HCT116 (cell line): Measurements from ENCODE around the gene ITLN1. TPM values are rescaled to one million over a fixed set of nuclear protein-coding genes. Genes with fewer than 3 reads are reported as not detected.

Source experiments
- ATAC-seq: fragments of 200-7000 bp; cut with Tn5 transposase; 2 replicates; pipeline ENCODE4 v1.9.1; 2020; ENCODE audit warnings: mild to moderate bottlenecking, moderate library complexity
- BruUV-seq: library from RNA; stranded (reverse); fragments of 400-500 nt; replicated peaks from 2 replicates; lab custom pipeline; 2021; lab: Mats Ljungman, UMichigan
- CTCF ChIA-PET: fragments of 300-600 bp; sonication (Branson Sonifier 250); formaldehyde crosslinking; loops from one replicate; lab custom pipeline; 2021; ENCODE audit warnings: antibody characterized with exemption; lab: Charles Lee
- POLR2A ChIA-PET: fragments of 300-600, 350-600 bp; sonication (Branson Sonifier 250); formaldehyde crosslinking; loops from one replicate; lab custom pipeline; 2021; ENCODE audit warnings: antibody characterized with exemption; lab: Charles Lee
- RAD21 ChIA-PET, 2 experiments: fragments of 300-600 bp; sonication (Branson Sonifier 250); formaldehyde crosslinking; loops; one replicate each; lab custom pipeline; 2023; ENCODE audit warnings: low total read pairs in 2 of 2; ENCODE audit not compliant: uncharacterized antibody in 2 of 2, unreplicated experiment in 2 of 2, low non-redundant PET in 1 of 2; lab: Charles Lee
- DNase-seq: peaks from one replicate; pipeline ENCODE4 v3.0.0-alpha.2; 2010; ENCODE audit warnings: low read depth, low spot score
- H2AFZ ChIP-seq: fragments of 200-600 bp; shearing (Covaris generic), sonication (generic); 2 replicates; pipeline ENCODE4 v1.6.1; 2017; ENCODE audit warnings: low read depth, mixed run types, mixed read lengths, antibody characterized with exemption, low read length; ENCODE audit not compliant: poor library complexity, severe bottlenecking
- H3K27ac ChIP-seq: 2 replicates; pipeline ENCODE4 v1.5.1; 2012; ENCODE audit warnings: low read depth, low read length
- H3K27me3 ChIP-seq: fragments of 200-600 bp; sonication (generic); 2 replicates; pipeline ENCODE4 v1.6.1; 2016; ENCODE audit warnings: mixed run types, low read length, mixed read lengths; ENCODE audit not compliant: insufficient read depth
- H3K36me3 ChIP-seq, 2 experiments: fragments of 200-500 bp in 1 of 2; fragments of 200-600 bp in 1 of 2; sonication (Bioruptor generic) in 1 of 2; sonication (generic) in 1 of 2; 2 replicates each; pipeline versions ENCODE4 v1.5.1 to v1.6.1; 2014 to 2016; ENCODE audit warnings: low read length in 2 of 2, inconsistent platforms in 1 of 2, mixed read lengths in 1 of 2, mixed run types in 1 of 2; ENCODE audit not compliant: insufficient read depth in 2 of 2, control insufficient read depth in 1 of 2
- H3K4me1 ChIP-seq, 2 experiments: fragments of 200-600 bp in 1 of 2; sonication (generic) in 1 of 2; 2 replicates each; pipeline versions ENCODE4 v1.5.1 to v1.6.1; 2012 to 2017; ENCODE audit warnings: low read length in 2 of 2, inconsistent platforms in 1 of 2, mild to moderate bottlenecking in 1 of 2, mixed read lengths in 1 of 2, mixed run types in 1 of 2, moderate library complexity in 1 of 2; ENCODE audit not compliant: insufficient read depth in 2 of 2, control insufficient read depth in 1 of 2
- H3K4me2 ChIP-seq: fragments of 200-600 bp; sonication (generic); 2 replicates; pipeline ENCODE4 v1.6.1; 2017; ENCODE audit warnings: mixed run types, low read length, mixed read lengths
- H3K4me3 ChIP-seq, 2 experiments: fragments of 200-600 bp in 1 of 2; sonication (generic) in 1 of 2; replicated peaks in 1 of 2; 2 replicates each; pipeline ENCODE4 v1.5.1; 2011 to 2016; ENCODE audit warnings: low read length in 2 of 2, control low read depth in 1 of 2, low read depth in 1 of 2, mild to moderate bottlenecking in 1 of 2, mixed read lengths in 1 of 2, mixed run types in 1 of 2
- H3K79me2 ChIP-seq: fragments of 200-600 bp; sonication (generic); 2 replicates; pipeline ENCODE4 v1.6.1; 2017; ENCODE audit warnings: mild to moderate bottlenecking, mixed run types, low read length, moderate library complexity, mixed read lengths; ENCODE audit not compliant: insufficient read depth
- H3K9ac ChIP-seq: fragments of 200-600 bp; sonication (generic); 2 replicates; pipeline ENCODE4 v1.6.1; 2016; ENCODE audit warnings: low read length, mixed read lengths
- H3K9me2 ChIP-seq: fragments of 200-600 bp; sonication (generic), shearing (Covaris generic); 2 replicates; pipeline ENCODE4 v1.6.1; 2017; ENCODE audit warnings: mixed run types, mild to moderate bottlenecking, moderate library complexity; ENCODE audit not compliant: insufficient read depth
- H3K9me3 ChIP-seq, 2 experiments: fragments of 200-500 bp in 1 of 2; fragments of 200-600 bp in 1 of 2; sonication (Bioruptor generic) in 1 of 2; sonication (generic) in 1 of 2; 2 replicates each; pipeline ENCODE4 v1.6.1; 2014 to 2017; ENCODE audit warnings: low read length in 2 of 2, mixed read lengths in 2 of 2, inconsistent platforms in 1 of 2, low read depth in 1 of 2, mild to moderate bottlenecking in 1 of 2, mixed run types in 1 of 2, moderate library complexity in 1 of 2; ENCODE audit not compliant: control insufficient read depth in 1 of 2, insufficient read depth in 1 of 2
- H4K20me1 ChIP-seq: fragments of 200-600 bp; sonication (generic), shearing (Covaris generic); 2 replicates; pipeline ENCODE4 v1.6.1; 2017; ENCODE audit warnings: mixed run types, mild to moderate bottlenecking, moderate library complexity; ENCODE audit not compliant: insufficient read depth
- CEBPB ChIP-seq: IDR thresholded peaks from 2 replicates; pipeline ENCODE4 v1.6.1; 2012; ENCODE audit warnings: low read depth
- ELF1 ChIP-seq: IDR thresholded peaks from 2 replicates; pipeline ENCODE4 v1.6.1; 2012; ENCODE audit warnings: low read depth, borderline replicate concordance
- EZH2 ChIP-seq: fragments of 200-600 bp; sonication (generic); IDR thresholded peaks from 2 replicates; pipeline ENCODE4 v1.6.1; 2017; ENCODE audit warnings: antibody characterized with exemption, mixed run types
- EZH2phosphoT487 ChIP-seq: fragments of 200-600 bp; IDR thresholded peaks from 2 replicates; pipeline ENCODE4 v1.6.1; 2018; ENCODE audit warnings: antibody characterized with exemption, borderline replicate concordance
- POLR2A ChIP-seq: IDR thresholded peaks from 2 replicates; pipeline ENCODE4 v1.7.0; 2011; ENCODE audit warnings: borderline replicate concordance; ENCODE audit not compliant: insufficient read depth, insufficient read length; ENCODE audit errors: extremely low read depth
- POLR2AphosphoS5 ChIP-seq: IDR thresholded peaks from 2 replicates; pipeline ENCODE4 v1.6.1; 2011; ENCODE audit warnings: mild to moderate bottlenecking, low read depth, low read length, moderate library complexity
- SIN3A ChIP-seq: IDR thresholded peaks from 2 replicates; pipeline ENCODE4 v1.6.1; 2012; ENCODE audit warnings: low read depth
- YY1 ChIP-seq: IDR thresholded peaks from 2 replicates; pipeline ENCODE4 v1.6.1; 2011; ENCODE audit warnings: low read length, low read depth, moderate library complexity, mild to moderate bottlenecking; ENCODE audit not compliant: insufficient replicate concordance; ENCODE audit errors: extremely low read depth
- intact Hi-C: fragments of 100-400 bp; cut with micrococcal nuclease; formaldehyde crosslinking; loops from 2 replicates; pipeline ENCODE4 v1.10.0; 2022
- total RNA-seq: library from RNA; stranded (reverse); gene quantifications from one replicate; pipeline ENCODE4 v1.2.1, GENCODE V29; 2021; ENCODE audit not compliant: unreplicated experiment
- TF ChIP-seq, protein P1 (sequence below): IDR thresholded peaks from 2 replicates; pipeline ENCODE4 v1.6.1; 2012
- TF ChIP-seq, protein P2 (sequence below): IDR thresholded peaks from 2 replicates; pipeline ENCODE4 v1.6.1; 2011; ENCODE audit warnings: mild to moderate bottlenecking, low read length, moderate library complexity; ENCODE audit not compliant: insufficient replicate concordance; ENCODE audit errors: extremely low read depth
- TF ChIP-seq, protein P3 (sequence below): IDR thresholded peaks from 2 replicates; pipeline ENCODE4 v1.6.1; 2012; ENCODE audit warnings: low read depth

ITLN1 gene
- total RNA-seq, 1 experiment from 2014 or later: not detected

DNA sequence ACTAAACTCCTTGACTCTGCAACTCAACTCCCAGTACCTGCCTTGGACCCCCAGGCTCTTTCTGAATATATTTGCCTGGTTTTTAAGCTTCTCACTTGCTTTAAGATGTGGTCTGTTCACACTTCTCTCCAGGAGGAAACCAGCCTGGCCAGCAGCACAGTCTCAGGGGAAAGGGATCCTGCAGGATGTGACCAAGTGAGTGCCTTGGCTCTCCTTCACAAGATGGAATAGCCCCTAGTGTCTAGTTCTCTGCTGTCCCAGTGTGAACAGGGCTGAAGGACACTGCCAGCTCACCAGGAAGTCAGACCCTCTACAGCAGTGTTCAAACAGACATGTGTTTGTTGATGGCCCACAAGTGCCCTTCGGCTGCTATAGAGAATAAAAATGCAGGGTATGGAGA lies 55.2 kb downstream of the ITLN1 start:
- Histone ChIP-seq H3K27ac (no peak overlapping the region), H3K4me2 (no peak overlapping the region), H3K4me1 (0 out of 4 replicates have a peak, but pooled peaks cover 0 to 3% of the 10 kb centered on the region in 2 experiments), H3K4me3 (no peak overlapping the region), H3K9ac (no peak overlapping the region), H3K9me2 (no peaks in the 10 kb centered on the region), H3K79me2 (no peaks in the 10 kb centered on the region), H2AFZ (no peak overlapping the region), H3K27me3 (peaks cover 5% of the 10 kb centered on the region; the same call in 1 of the 2 replicates), H3K9me3 (no peaks in the 10 kb centered on the region), H3K36me3 (no peaks in the 10 kb centered on the region), H4K20me1 (no peaks in the 10 kb centered on the region)
- ChIA-PET RAD21 (interaction anchor here in 1 of 2 experiments (0.6 kb wide), 1 partner anchor 106 kb away, joined by 3 read pairs; no protein-coding TSS in a partner anchor), CTCF (interaction anchor here (0.8 to 2.7 kb wide), 4 partner anchors 103 to 148 kb away, joined by 3 to 16 read pairs (median 4); partner anchors contain the start of gene ITLN2), POLR2A (no interaction called here)
- no peak for TF ChIP-seq YY1
- no peak for TF ChIP-seq EZH2phosphoT487
- no peak for TF ChIP-seq ELF1
- no peak for TF ChIP-seq POLR2AphosphoS5
- no peak for TF ChIP-seq SIN3A
- TF ChIP-seq POLR2A: no peak
- TF ChIP-seq, protein P1, sequence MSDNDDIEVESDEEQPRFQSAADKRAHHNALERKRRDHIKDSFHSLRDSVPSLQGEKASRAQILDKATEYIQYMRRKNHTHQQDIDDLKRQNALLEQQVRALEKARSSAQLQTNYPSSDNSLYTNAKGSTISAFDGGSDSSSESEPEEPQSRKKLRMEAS: no peak
- intact Hi-C loops: loop anchor here (1.0 to 5.0 kb wide), 4 partner anchors 49 to 402 kb away; no protein-coding TSS in a partner anchor
- ATAC-seq: no peak
- BruUV-seq: no TSS peak
- no peak for DNase-seq

DNA sequence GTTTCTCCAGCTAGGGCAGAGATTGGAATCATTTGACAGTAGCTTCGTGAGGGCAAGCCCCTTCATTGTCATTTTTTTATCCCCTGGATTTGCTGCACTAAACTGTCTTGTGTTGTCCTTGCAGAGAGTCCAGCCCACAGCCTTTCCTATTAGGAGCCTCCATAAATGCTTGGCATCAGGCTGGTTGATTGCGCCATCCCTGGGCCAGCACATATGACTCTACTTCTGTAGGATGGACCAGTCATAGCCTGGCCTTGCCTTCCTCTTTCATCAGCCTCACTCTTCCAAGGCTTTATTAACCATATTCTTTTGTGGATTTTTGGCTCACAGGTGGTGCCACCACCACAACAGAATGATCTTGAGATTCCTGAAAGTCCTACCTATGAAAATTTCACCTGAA lies 57.6 kb downstream of the ITLN1 start:
- no TSS peak for BruUV-seq

More for the DNA sequence above, 57.6 kb downstream of the ITLN1 start:
- no peaks in the 10 kb centered on the region for H3K9me2 ChIP-seq
- POLR2A ChIA-PET: no interaction called here
- intact Hi-C loops: no loop called here
- DNase-seq (no peak), ATAC-seq (no peak)
- H3K4me2 ChIP-seq: no peak overlapping the region
- H3K27ac ChIP-seq: no peak overlapping the region
- no peaks in the 10 kb centered on the region for H3K79me2 ChIP-seq
- no peak overlapping the region for H3K4me3 ChIP-seq
- CTCF ChIA-PET: interaction anchor here (0.5 kb wide), 1 partner anchor 47 kb away, joined by 3 read pairs; no protein-coding TSS in a partner anchor
- no peaks in the 10 kb centered on the region for H3K36me3 ChIP-seq
- H3K9ac ChIP-seq: no peak overlapping the region
- peak; percentile 94 for TF ChIP-seq CEBPB
- TF ChIP-seq, protein P2, sequence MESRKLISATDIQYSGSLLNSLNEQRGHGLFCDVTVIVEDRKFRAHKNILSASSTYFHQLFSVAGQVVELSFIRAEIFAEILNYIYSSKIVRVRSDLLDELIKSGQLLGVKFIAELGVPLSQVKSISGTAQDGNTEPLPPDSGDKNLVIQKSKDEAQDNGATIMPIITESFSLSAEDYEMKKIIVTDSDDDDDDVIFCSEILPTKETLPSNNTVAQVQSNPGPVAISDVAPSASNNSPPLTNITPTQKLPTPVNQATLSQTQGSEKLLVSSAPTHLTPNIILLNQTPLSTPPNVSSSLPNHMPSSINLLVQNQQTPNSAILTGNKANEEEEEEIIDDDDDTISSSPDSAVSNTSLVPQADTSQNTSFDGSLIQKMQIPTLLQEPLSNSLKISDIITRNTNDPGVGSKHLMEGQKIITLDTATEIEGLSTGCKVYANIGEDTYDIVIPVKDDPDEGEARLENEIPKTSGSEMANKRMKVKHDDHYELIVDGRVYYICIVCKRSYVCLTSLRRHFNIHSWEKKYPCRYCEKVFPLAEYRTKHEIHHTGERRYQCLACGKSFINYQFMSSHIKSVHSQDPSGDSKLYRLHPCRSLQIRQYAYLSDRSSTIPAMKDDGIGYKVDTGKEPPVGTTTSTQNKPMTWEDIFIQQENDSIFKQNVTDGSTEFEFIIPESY: no peak
- TF ChIP-seq EZH2: no peak
- TF ChIP-seq, protein P3, sequence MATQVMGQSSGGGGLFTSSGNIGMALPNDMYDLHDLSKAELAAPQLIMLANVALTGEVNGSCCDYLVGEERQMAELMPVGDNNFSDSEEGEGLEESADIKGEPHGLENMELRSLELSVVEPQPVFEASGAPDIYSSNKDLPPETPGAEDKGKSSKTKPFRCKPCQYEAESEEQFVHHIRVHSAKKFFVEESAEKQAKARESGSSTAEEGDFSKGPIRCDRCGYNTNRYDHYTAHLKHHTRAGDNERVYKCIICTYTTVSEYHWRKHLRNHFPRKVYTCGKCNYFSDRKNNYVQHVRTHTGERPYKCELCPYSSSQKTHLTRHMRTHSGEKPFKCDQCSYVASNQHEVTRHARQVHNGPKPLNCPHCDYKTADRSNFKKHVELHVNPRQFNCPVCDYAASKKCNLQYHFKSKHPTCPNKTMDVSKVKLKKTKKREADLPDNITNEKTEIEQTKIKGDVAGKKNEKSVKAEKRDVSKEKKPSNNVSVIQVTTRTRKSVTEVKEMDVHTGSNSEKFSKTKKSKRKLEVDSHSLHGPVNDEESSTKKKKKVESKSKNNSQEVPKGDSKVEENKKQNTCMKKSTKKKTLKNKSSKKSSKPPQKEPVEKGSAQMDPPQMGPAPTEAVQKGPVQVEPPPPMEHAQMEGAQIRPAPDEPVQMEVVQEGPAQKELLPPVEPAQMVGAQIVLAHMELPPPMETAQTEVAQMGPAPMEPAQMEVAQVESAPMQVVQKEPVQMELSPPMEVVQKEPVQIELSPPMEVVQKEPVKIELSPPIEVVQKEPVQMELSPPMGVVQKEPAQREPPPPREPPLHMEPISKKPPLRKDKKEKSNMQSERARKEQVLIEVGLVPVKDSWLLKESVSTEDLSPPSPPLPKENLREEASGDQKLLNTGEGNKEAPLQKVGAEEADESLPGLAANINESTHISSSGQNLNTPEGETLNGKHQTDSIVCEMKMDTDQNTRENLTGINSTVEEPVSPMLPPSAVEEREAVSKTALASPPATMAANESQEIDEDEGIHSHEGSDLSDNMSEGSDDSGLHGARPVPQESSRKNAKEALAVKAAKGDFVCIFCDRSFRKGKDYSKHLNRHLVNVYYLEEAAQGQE: no peak
- H3K4me1 ChIP-seq: 0 out of 4 replicates have a peak, but pooled peaks cover 0 to 3% of the 10 kb centered on the region in 2 experiments
- RAD21 ChIA-PET: no interaction called here
- no peaks in the 10 kb centered on the region; the same call in 1 of the 2 replicates for H3K27me3 ChIP-seq
- H2AFZ ChIP-seq: no peak overlapping the region
- H3K9me3 ChIP-seq: no peaks in the 10 kb centered on the region
- no peaks in the 10 kb centered on the region for H4K20me1 ChIP-seq
